GM19099 (cell line): Measurements from ENCODE around the gene PTPRD.

Source experiments
- POLR2A ChIP-seq: IDR thresholded peaks from 3 replicates; pipeline ENCODE4 v1.6.1; 2011; ENCODE audit warnings: low read depth; ENCODE audit not compliant: insufficient read length; ENCODE audit errors: extremely low read depth

The PTPRD gene

GRCh38 chr9:8730618-8731017 is 1882.2 kb downstream of the PTPRD start:
- no peak for TF ChIP-seq POLR2A

- no peak for TF ChIP-seq POLR2A
These were observed 1883.9 kb downstream of the PTPRD start for GRCh38 chr9:8728910-8729309.

- TF ChIP-seq POLR2A, result no peak
These were observed 1885.6 kb downstream of the PTPRD start for GRCh38 chr9:8727191-8727590.

DNA sequence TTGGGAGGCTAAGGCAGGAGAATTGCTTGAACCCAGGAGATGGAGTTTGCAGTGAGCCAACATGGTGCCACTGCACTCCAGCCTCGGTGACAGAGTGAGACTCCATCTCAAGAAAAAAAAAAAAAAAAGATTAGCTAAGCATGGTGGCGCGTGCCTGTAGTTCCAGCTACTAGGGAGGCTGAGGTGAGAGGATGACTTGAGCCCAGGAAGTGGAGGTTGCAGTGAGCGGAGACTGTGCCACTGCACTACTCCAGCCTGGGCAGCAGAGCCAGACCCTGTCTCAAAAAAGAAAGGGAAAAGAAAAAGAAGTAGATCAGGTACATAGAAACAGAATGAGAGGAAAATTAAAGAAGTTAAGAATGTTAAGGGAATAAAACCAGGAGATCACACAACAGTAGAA is 1886.1 kb downstream of the PTPRD start:
- TF ChIP-seq POLR2A, result no peak

GRCh38 chr9:8725635-8726034 is 1887.2 kb downstream of the PTPRD start:
- no peak for TF ChIP-seq POLR2A

DNA sequence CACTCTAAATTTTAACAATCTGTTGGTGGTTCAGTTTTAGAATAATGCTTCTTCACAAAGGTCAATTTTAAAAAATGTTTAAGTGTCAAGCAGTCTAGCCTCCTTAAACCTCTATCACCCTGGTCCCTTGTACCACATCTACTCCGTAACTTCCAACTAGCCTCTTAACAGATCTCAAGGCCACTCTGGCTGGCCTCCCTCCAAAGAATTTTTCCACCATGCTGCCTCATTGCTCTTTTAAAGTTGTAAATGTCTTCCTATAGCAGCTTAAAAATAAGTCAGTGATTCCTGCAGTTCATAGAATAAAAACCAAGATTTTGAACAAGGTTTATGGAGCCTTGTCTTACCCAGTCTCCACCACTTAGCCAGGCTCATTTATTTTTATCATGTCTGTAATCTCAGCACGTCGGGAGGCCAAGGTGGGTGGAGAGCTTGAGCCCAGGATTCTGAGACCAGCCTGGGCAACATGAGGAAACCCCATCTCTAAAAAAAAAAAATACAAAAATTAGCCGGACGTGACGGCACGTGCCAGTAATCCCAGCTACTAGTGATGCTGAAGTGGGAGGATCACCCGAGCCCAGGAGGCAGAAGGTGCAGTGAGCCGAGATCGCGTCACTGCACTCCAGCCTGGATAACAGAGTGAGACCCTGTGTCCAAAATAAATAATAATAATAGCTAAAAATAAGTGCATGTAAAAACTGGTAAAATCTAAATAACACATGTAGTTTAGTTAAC is 1888.4 kb downstream of the PTPRD start:
- TF ChIP-seq POLR2A, result no peak

GRCh38 chr9:8723195-8723594 is 1889.6 kb downstream of the PTPRD start:
- TF ChIP-seq POLR2A, result no peak

DNA sequence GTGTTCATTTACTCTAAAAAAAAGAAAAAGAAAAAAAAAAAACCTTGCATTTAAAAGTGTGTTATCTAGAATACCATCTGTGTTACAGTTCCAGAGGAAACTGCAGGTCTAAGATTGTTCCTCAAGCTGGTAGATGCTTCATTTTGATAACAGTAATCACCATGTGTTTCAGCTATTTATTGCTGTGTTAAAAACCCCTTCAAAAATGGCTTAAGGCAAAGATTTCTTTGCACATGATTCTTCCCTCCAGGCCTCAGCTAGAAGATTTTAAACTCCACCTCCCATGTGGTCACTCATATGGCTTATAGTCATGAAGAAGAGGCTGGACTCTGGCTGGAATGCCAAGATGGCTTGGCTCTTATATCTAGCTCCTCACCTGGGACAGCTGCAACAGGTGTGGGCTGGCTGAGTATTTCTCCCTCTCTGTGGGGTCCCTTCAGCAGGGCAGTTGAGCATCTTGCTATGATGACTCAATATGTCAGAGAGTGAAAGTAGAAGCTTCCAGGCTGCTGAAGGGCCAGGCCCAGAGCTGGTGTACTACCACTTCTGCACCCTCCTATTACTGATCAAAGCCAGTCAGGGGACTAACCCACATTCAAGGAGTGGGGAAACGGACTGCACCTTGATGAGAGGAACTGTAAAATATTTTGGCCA is 1892.8 kb downstream of the PTPRD start:
- no peak for TF ChIP-seq POLR2A

GRCh38 chr9:8718121-8718725 is 1894.6 kb downstream of the PTPRD start:
- TF ChIP-seq POLR2A, result no peak

GRCh38 chr9:8717146-8717545 is 1895.7 kb downstream of the PTPRD start:
- TF ChIP-seq POLR2A, result no peak

DNA sequence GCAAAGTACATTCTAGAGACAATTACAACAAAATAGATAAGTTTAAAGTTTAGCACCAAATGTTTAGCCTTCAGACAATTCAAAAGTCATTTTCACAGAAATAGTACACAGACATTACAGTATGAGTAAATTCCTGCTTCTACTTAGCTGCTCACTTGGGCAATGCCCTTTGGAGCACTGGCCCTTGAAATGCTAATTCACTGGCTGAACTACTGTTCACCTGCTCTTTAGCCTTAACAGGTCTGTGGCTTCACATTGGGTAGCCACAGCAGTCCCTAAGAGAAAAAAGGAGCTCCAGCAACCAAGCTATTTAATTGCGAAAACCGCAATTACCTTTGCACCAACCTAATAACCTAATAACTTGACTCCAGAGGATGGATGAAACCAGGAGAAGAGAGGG is 1897.0 kb downstream of the PTPRD start:
- no peak for TF ChIP-seq POLR2A

DNA sequence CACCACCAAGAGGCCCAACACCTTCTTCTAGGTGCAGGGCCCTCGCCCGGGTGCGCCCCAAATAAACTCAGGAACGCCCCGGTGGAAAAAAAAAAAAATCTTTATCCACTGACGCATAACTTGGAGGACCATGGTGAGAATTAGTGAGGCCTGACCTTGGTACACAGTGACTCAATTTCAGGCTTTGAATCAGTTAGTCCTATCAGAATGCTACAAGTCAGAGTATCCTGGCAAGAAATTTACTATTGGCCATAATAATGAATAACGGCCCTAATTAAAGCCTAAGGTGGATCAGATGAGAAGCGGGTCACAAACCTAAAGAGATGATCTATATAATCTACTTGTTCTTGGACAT is 1899.0 kb downstream of the PTPRD start:
- no peak for TF ChIP-seq POLR2A

DNA sequence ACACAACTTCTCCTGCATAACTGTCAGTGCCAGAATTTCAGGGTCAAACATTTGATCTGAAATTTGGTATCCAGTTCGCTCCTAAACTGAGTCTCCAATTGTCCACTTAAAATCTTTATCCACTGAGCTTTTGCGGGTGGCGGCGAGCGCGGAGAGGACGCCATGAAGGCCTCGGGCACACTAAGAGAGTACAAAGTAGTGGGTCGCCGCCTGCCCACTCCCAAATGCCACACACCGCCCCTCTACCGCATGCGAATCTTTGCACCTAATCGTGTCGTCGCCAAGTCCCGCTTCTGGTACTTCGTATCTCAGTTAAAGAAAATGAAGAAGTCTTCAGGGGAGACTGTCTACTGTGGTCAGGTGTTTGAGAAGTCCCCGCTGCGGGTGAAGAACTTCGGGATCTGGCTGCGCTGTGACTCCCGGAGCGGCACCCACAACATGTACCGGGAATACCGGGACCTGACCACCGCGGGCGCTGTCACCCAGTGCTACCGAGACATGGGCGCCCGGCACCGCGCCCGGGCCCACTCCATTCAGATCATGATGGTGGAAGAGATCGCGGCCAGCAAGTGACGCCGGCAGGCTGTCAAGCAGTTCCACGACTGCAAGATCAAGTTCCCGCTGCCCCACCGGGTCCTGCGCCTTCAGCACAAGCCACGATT is 1899.5 kb downstream of the PTPRD start:
- TF ChIP-seq POLR2A, result no peak

- no peak for TF ChIP-seq POLR2A
These were observed 1903.1 kb downstream of the PTPRD start for GRCh38 chr9:8709731-8710130.

- no peak for TF ChIP-seq POLR2A
These were observed 1904.1 kb downstream of the PTPRD start for GRCh38 chr9:8708728-8709127.

- no peak for TF ChIP-seq POLR2A
These were observed 1905.8 kb downstream of the PTPRD start for GRCh38 chr9:8706998-8707397.
